Measurements from ENCODE around the gene SLC66A1. TPM values are rescaled to one million over a fixed set of nuclear protein-coding genes. Genes with fewer than 3 reads are reported as not detected.
"Not testable (repeated sequence)": the region's sequence is repeated elsewhere in the genome, so short reads cannot be mapped to it uniquely, and the experiment has no call there.

The SLC66A1 gene
- total RNA-seq, 2 experiments from 2014 or later: 2.6 to 2.7 TPM

DNA sequence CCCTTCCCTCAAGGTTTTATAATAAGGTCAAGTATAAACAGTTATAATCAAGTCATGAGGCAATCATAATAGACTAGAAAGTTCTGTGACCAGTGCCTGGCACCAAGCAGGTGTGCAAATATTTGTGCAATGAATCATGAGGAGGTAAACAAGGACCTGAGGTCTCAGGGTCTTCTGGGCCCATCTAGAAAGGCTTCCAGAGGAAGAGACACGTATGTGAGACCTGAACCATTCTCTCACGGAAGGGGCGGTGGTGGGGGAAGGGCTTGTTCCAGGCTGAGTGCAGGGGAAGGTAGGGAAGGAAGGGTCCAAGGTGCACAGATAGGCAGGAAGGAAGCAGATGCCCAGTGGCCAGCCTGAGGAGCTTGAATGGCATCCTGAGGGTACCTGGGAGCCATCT is 26.8 kb upstream of the SLC66A1 start:
- H3K27ac Mint-ChIP-seq; intact Hi-C loops (cut with micrococcal nuclease); H3K4me3 Mint-ChIP-seq; CTCF ChIA-PET; H3K9me3 Mint-ChIP-seq; DNase-seq; H3K36me3 Mint-ChIP-seq (ENCODE audit: low read depth); H3K4me1 Mint-ChIP-seq (ENCODE audit: low read depth): not testable (repeated sequence)
- H3K27me3 Mint-ChIP-seq (ENCODE audit: low read depth): peaks cover 11% of the 10 kb centered on the region

DNA sequence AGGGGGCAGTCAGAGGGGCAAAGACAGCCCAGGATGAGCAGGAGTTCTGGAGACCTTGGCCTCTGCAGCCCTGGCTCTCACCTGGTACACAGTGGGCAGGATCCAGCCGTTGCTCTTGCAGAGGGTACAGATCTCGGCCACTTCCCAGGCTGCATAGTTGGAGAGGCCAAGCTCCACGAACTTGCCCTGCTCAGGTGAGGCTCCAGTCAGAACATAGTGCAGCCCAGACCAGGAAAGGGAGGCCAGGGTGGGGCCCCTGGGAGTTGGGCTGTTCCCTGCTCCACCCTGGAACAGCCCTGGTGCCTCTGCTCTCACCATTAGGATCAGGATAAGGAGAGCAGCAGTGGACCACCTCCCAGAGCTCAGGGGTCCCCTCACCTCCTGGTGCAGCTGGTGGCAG is 26.3 kb upstream of the SLC66A1 start:
- H3K27ac Mint-ChIP-seq; H3K36me3 Mint-ChIP-seq (ENCODE audit: low read depth); DNase-seq; H3K9me3 Mint-ChIP-seq; CTCF ChIA-PET; intact Hi-C loops (cut with micrococcal nuclease); H3K4me3 Mint-ChIP-seq; H3K4me1 Mint-ChIP-seq (ENCODE audit: low read depth): not testable (repeated sequence)
- H3K27me3 Mint-ChIP-seq (ENCODE audit: low read depth): peaks cover 11% of the 10 kb centered on the region

DNA sequence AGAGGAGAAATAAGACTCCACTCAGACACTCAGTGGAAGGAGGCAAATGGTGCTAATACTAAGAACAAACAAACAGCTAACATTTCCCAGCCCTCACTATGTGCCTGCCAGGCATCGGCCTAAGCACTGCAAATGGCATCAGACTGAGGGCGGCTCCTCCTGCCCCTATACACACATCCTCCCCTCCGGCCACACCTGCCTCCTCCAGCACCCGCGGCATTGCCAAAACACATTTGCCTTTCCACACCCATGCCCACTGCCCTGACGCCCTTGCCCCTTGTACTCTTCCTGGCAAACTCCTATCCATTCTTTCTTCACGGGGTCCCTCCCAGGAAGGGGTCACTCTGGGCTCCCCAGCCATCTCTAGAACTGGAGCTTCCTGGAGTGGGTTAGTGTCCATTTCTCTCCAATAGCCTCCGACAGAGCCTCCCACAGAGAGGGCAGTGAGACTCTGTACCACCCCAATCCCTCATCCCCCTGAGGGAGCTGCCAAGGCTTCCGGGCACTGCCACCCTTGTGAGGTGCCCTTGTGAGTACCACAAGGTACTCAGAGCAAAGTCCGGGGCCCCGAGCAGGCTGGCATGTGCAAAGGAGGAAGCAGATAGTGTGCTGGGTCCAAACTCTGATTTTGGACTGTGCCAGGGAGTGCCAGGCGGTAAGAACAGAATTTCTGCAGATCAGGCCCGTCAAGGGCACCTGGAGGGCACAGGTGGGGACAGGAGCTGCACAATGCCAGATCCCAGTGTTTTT is 24.5 kb upstream of the SLC66A1 start:
- CTCF ChIA-PET: interaction anchor here (0.7 kb wide), 1 partner anchor 12 kb away, joined by 3 read pairs; no protein-coding TSS in a partner anchor
- no peak overlapping the region for H3K27ac Mint-ChIP-seq
- no peaks in the 10 kb centered on the region for H3K9me3 Mint-ChIP-seq
- DNase-seq: no peak
- H3K4me1 Mint-ChIP-seq (ENCODE audit: low read depth): peaks cover 6% of the 10 kb centered on the region
- peak overlapping the region; percentile 55 for H3K4me3 Mint-ChIP-seq
- H3K36me3 Mint-ChIP-seq (ENCODE audit: low read depth): peaks cover 1% of the 10 kb centered on the region
- intact Hi-C loops (cut with micrococcal nuclease): no loop called here
- peaks cover 11% of the 10 kb centered on the region for H3K27me3 Mint-ChIP-seq (ENCODE audit: low read depth)

DNA sequence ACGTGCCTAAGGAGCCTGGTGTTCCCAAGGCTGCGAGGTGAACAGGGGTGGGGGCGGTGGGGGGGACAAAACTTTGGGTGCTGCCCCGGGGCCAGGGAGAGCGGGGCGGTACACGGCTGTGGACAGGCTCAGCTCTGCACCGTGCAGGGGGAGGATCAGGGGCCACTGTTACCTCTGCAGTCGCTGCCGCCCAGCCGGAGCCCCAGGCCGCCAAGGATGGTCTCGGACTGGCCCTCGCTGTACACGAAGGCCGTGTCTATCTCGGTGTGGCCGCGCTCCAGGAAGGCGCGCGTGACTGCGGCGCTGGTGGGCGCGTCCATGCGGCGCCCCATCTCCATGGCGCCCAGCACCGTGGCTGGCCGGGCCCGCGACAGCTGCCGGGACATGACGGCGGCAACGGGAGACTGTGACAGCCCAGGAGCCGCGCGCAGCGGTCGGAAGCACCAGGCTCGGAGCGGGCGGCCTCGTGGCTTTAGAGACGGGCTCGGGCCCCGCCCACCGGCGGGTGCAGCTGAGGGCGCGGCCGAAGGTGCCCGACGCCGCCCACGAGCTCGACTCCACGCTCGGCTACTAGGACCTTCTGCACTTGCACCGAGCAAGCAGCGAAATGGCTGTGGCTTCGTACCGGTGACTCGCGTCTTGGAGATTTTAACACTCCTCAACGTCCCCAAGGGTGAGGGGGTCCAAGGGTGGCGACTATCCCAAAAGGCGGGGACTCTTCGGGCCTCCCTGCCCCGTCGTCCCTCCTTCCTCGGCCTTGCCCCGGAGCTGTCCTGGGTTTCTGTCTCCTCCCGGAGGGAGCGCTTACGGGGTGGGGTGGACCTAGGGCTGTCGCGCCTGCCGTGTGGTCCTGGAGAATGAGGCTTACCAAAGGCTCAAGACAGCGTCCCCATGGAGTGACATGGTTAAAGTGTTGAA is 23.5 kb upstream of the SLC66A1 start, which contains the start of gene AKR7A3:
TSS of gene AKR7A3 (minus strand) at position 447 of the 918 bp plus-strand sequence. CDS start at position 386, 61 bp downstream.
- H3K36me3 Mint-ChIP-seq (ENCODE audit: low read depth); H3K9me3 Mint-ChIP-seq; H3K4me1 Mint-ChIP-seq (ENCODE audit: low read depth); intact Hi-C loops (cut with micrococcal nuclease); H3K27ac Mint-ChIP-seq: not testable (repeated sequence)
- Mint-ChIP-seq H3K27me3 (ENCODE audit: low read depth) (peaks cover 11% of the 10 kb centered on the region), H3K4me3 (peak within 1 kb of the TSS; percentile 55)
- CTCF ChIA-PET: interaction anchor here (0.6 kb wide), 1 partner anchor 11 kb away, joined by 3 read pairs; no protein-coding TSS in a partner anchor
- peak; percentile 58 for DNase-seq

DNA sequence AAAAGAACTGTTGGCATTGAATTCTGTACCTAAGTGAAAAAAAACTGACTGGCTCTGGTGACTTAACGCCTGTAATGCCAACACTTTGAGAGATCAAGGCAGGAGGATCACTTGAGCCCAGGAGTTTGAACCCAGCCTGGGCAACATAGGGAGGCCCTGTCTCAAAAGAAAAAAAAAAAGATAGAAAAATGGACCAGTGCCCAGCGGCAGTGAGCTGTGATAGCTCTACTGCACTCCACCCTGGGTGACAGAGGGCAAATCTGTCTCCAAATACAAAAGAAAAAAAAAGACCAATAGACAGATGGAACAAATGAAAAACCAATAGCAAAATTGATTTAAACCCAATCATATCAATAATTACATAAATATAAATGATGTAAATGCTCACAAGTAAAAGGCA is 22.9 kb upstream of the SLC66A1 start:
- H3K4me1 Mint-ChIP-seq (ENCODE audit: low read depth): peaks cover 6% of the 10 kb centered on the region
- no peak for DNase-seq
- H3K4me3 Mint-ChIP-seq: peak overlapping the region; percentile 50
- CTCF ChIA-PET: no interaction called here
- H3K27me3 Mint-ChIP-seq (ENCODE audit: low read depth): peaks cover 11% of the 10 kb centered on the region
- no peak overlapping the region for H3K27ac Mint-ChIP-seq
- peaks cover 2% of the 10 kb centered on the region for H3K9me3 Mint-ChIP-seq
- peaks cover 7% of the 10 kb centered on the region for H3K36me3 Mint-ChIP-seq (ENCODE audit: low read depth)
- intact Hi-C loops (cut with micrococcal nuclease): no loop called here

DNA sequence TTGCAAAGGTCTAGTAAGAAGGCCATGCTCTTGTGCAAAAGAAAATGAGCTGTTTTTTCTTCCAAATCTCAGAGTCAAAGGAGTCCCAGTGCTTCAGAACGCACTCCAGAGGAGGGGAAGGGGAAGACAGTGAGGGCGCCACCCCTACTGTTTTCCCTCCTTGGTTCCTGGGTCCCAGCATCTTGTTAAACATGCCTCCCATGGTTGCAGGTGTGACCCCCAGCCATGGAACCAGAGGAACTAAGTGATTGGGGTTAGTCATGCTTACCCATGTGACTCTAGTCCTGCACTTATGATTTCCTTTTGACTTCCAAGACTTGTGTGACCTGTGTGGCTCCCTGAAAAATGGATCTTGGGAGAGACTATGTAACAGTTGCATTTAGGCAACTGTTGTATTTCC is 17.5 kb upstream of the SLC66A1 start:
- CTCF ChIA-PET: no interaction called here
- peaks cover 18% of the 10 kb centered on the region for H3K36me3 Mint-ChIP-seq (ENCODE audit: low read depth)

DNA sequence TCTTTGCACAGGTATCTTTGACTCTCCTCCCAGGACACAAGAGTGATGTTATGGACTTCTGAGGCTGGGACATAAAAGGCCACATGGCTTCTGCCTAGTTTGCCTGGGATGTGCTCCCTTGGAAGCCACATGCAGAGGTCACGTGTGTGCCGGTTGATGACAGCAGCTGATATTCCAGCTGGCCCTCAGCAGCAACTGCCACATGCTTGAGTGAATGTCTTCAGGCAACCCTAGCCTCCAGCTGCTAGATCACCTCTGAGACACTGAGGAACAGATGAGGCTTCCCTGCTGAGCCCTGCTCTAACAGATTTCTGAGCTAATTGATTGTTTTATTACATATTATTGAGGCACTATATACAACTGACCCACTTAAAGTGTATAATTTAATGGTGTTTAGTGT is 11.9 kb upstream of the SLC66A1 start:
- H3K36me3 Mint-ChIP-seq (ENCODE audit: low read depth): peaks cover 19% of the 10 kb centered on the region
- no peaks in the 10 kb centered on the region for H3K4me1 Mint-ChIP-seq (ENCODE audit: low read depth)
- no peak for DNase-seq
- no peak overlapping the region for H3K27ac Mint-ChIP-seq
- no peaks in the 10 kb centered on the region for H3K27me3 Mint-ChIP-seq (ENCODE audit: low read depth)
- intact Hi-C loops (cut with micrococcal nuclease): no loop called here
- peaks cover 12% of the 10 kb centered on the region for H3K9me3 Mint-ChIP-seq
- no peak overlapping the region for H3K4me3 Mint-ChIP-seq
- CTCF ChIA-PET: interaction anchor here (0.5 to 0.6 kb wide), 2 partner anchors 13 to 56 kb away, joined by 3 read pairs; no protein-coding TSS in a partner anchor

More for the DNA sequence above, 17.5 kb upstream of the SLC66A1 start:
- no peak for DNase-seq
- Mint-ChIP-seq H3K9me3 (peaks cover 23% of the 10 kb centered on the region), H3K27me3 (ENCODE audit: low read depth) (peaks cover 3% of the 10 kb centered on the region), H3K4me3 (no peak overlapping the region), H3K27ac (no peak overlapping the region), H3K4me1 (ENCODE audit: low read depth) (no peaks in the 10 kb centered on the region)
- intact Hi-C loops (cut with micrococcal nuclease): no loop called here

DNA sequence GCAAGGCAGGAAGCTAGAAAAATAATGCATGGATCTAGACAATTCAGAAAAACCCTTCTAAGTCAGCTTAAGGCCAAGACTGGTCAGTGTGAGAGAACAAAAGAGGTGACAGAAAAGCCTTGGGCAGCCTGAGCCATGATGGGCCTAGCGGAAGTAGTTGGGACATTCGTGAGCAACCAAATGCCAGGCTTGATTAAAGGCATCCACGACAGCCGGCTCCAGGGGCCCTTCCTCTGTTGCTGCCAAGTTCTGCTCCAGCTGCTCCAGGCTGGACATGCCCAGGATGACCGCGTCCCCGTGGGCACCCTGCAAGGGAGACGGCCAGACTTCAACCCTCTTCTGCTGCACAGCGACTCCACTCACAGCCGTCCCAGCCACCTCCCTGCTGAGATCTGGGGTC is 8.0 kb upstream of the SLC66A1 start:
- H3K4me1 Mint-ChIP-seq (ENCODE audit: low read depth); H3K27me3 Mint-ChIP-seq (ENCODE audit: low read depth); DNase-seq; H3K27ac Mint-ChIP-seq; H3K9me3 Mint-ChIP-seq; H3K4me3 Mint-ChIP-seq; intact Hi-C loops (cut with micrococcal nuclease): not testable (repeated sequence)
- peaks cover 18% of the 10 kb centered on the region for H3K36me3 Mint-ChIP-seq (ENCODE audit: low read depth)
- CTCF ChIA-PET: interaction anchor here (0.6 kb wide), 1 partner anchor 1371 kb away, joined by 5 read pairs; no protein-coding TSS in a partner anchor

DNA sequence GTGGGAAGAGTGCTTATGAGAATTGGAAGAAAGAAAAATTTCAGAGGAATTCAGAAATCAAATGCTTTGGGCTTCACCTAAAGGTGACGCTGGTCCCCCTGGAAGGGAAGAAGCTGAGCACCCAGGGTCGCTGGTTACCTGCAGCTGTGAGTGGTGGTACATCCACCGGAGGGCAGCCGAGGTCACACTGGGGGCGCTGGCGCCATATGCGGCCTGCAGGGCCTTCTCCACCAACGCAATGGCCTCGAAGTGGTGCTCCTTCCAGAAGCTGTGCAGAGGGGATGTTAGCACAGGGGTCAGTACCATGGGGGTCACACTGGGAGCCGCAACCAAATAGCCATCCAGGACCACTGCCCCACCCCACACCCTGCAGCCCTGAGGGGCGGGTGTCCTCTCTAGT is 6.2 kb upstream of the SLC66A1 start:
- intact Hi-C loops (cut with micrococcal nuclease): no loop called here
- H3K4me3 Mint-ChIP-seq: no peak overlapping the region
- H3K27ac Mint-ChIP-seq: no peak overlapping the region
- H3K9me3 Mint-ChIP-seq: no peaks in the 10 kb centered on the region
- no peaks in the 10 kb centered on the region for H3K27me3 Mint-ChIP-seq (ENCODE audit: low read depth)
- DNase-seq: no peak
- peaks cover 4% of the 10 kb centered on the region for H3K4me1 Mint-ChIP-seq (ENCODE audit: low read depth)
- H3K36me3 Mint-ChIP-seq (ENCODE audit: low read depth): peaks cover 18% of the 10 kb centered on the region
- CTCF ChIA-PET: interaction anchor here (0.6 kb wide), 1 partner anchor 356 kb away, joined by 4 read pairs; no protein-coding TSS in a partner anchor

DNA sequence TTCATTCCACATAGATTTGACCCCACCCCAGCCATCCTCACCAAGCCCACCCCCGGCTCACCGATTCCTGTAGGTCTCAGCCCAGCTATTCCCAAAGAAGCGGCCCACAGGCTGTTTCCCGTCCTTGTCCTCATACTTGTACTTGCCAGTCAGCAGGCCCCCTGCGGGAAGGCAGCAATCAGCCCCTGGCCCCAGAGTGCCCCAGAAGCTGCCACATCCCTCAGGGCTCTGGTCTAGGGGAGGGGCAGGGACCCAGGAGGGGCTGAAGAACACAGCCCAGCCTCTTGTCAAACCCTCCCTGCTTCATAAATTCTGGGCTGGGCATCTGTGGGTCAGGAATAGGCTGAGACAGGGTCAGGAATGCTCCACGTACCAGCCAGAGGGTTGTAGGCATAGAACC is 5.2 kb upstream of the SLC66A1 start:
- Mint-ChIP-seq H3K27ac (no peak overlapping the region), H3K27me3 (ENCODE audit: low read depth) (no peaks in the 10 kb centered on the region), H3K9me3 (no peaks in the 10 kb centered on the region), H3K4me3 (no peak overlapping the region), H3K36me3 (ENCODE audit: low read depth) (peaks cover 18% of the 10 kb centered on the region), H3K4me1 (ENCODE audit: low read depth) (peaks cover 8% of the 10 kb centered on the region)
- no peak for DNase-seq
- CTCF ChIA-PET: no interaction called here
- intact Hi-C loops (cut with micrococcal nuclease): no loop called here

DNA sequence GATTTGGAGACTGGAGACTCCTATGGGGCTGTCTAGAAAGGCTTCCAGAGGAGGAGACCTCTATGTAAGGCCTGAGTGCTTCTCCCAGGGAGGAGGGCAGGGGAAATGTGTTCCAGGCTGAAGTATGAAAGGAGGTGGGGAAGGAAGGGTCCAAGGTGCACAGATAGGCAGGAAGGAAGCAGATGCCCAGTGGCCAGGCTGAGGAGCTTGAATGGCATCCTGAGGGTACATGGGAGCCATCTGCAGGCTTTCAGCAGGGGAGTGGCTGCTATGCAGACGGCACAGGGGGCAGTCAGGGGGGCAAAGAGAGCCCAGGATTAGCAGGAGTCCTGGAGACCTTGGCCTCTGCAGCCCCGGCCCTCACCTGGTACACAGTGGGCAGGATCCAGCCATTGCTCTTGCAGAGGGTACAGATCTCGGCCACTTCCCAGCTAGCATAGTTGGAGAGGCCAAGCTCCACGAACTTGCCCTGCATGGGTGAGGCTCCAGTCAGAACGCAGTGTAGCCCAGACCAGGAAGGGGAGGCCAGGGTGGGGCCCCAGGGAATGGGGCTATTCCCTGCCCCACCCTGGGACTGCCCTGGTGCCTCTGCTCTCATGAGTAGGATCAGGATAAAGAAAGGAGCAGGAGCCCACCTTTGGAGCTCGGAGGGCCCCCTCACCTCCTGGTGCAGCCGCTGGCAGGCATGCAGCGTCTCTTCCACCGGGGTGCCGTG is 4.2 kb upstream of the SLC66A1 start:
- CTCF ChIA-PET: no interaction called here
- intact Hi-C loops (cut with micrococcal nuclease): no loop called here
- H3K4me3 Mint-ChIP-seq: no peak overlapping the region
- H3K9me3 Mint-ChIP-seq: no peaks in the 10 kb centered on the region
- DNase-seq: no peak
- H3K36me3 Mint-ChIP-seq (ENCODE audit: low read depth): peaks cover 18% of the 10 kb centered on the region
- no peaks in the 10 kb centered on the region for H3K27me3 Mint-ChIP-seq (ENCODE audit: low read depth)
- H3K4me1 Mint-ChIP-seq (ENCODE audit: low read depth): peaks cover 12% of the 10 kb centered on the region
- no peak overlapping the region for H3K27ac Mint-ChIP-seq

DNA sequence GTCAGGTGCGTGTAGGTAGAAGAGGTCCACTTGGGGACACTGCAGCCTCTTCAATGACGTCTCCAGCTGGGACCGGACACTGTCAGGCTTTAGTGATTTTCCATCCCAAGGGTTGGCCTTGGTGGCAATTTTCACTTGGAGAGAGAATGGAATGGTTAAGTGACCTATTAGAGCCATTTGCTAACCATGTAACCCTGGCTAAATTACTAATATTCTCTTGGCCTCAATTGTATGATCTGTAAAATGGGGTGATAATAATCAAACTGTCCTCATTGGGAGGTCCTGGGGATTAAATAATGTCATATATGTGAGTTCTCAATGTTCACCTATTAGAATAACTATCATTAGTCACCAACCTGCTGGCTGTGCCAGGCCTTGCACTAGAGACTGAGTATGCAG is 3.6 kb upstream of the SLC66A1 start:
- Mint-ChIP-seq H3K27me3 (ENCODE audit: low read depth) (no peaks in the 10 kb centered on the region), H3K4me1 (ENCODE audit: low read depth) (peaks cover 17% of the 10 kb centered on the region), H3K9me3 (no peaks in the 10 kb centered on the region), H3K36me3 (ENCODE audit: low read depth) (peaks cover 15% of the 10 kb centered on the region), H3K27ac (no peak overlapping the region), H3K4me3 (no peak overlapping the region)
- intact Hi-C loops (cut with micrococcal nuclease): no loop called here
- no peak for DNase-seq
- CTCF ChIA-PET: no interaction called here

Data from activated naive CD4-positive, alpha-beta T cell treated with anti-CD3 and anti-CD28 coated beads for 36 hours (primary cell).